NCI-H82 treated with DMSO at 0.1 percent for 48 hours (cell line): Measurements from ENCODE around the gene S100A11.

Experiments used
- DNase-seq: peaks from one replicate; lab custom pipeline; 2025; ENCODE audit not compliant: unreplicated experiment; lab: John Stamatoyannopoulos, UW

The S100A11 gene

GRCh38 chr1:152039886-152040285 is 3.1 kb upstream of the S100A11 start:
- DNase-seq: no peak

- no peak for DNase-seq
Observed at GRCh38 chr1:152039461-152039860, 2.7 kb upstream of the S100A11 start.

DNA sequence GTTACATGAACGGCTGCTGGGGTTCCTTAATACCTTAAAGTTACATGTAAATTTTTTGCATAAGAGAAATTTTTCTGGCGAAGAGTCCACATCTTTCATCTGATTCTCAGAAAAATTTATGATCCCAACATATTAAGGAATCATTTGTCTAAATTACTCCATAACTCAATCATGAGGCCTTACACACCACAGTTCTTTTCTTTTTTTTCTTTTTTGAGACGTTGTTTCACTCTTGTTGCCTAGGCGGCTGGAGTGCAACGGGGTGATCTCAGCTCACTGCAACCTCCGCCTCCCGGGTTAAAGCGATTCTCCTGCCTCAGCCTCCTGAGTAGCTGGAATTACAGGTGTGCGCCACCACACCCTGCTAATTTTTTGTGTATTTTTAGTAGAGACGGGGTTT is 2.1 kb upstream of the S100A11 start:
- DNase-seq: no peak

GRCh38 chr1:152035539-152036266 is 1.1 kb downstream of the S100A11 start:
- no peak for DNase-seq

DNA sequence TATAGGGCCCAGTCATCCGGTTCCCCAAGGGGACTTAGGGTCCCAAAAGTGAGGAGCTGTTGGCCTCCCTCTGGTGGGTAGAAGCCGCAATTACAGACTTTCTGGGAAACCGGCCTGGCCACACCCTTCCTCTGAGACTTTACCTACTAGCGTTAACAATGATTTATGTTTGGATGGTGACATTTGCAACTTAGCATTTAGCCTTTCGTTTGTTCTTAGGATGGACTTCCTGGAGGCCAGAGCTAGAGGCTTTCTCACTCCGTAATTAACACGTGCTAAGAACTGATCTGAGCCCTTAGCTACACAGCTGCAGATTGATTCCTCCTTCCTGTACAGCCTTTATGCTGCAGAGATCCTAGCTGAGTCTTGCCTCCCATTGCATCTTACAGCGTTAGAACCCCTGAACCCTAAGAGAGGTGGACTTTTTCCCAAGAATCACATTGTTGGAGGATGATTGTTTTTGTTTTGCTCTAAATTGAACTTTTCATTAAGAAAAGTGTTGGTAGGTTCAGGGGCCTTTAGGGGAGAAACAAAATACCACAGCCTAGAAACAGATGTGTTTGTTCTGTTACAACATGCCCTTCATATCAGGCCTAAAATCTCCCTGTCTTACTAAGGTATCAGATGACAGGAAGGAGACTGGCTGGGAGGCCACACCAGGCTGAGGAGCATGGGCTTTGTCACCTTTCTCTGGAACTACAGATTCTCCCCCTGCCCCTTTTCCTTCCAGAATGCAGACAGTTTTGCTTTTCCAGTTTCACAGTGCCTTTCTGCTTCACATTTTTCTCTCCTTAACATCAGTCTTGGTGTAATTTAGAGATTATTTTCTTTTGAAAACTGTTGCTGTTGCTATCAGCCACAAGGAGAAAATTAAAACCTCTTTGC is 1.9 kb downstream of the S100A11 start:
- DNase-seq: peak; percentile 22

DNA sequence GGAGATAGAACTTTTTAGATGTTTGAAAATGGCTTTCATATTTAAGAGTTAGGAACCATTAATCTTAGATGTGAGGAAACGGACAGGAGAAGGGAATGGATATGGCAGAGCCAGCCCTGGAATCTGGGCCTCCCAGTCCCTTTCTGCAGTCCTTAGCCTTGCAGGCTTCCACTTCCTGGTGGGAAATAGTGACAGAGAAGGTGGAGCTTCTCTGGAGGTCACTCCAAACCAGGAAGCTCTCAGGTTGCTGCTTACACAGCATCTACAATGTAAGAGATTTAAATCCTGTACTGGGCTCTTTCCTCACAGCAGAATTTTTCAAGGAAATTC is 2.5 kb downstream of the S100A11 start:
- DNase-seq: no peak

GRCh38 chr1:152029929-152030211 is 6.9 kb downstream of the S100A11 start:
- DNase-seq: no peak

- DNase-seq: no peak
Observed at GRCh38 chr1:152029144-152029928, 7.5 kb downstream of the S100A11 start.

DNA sequence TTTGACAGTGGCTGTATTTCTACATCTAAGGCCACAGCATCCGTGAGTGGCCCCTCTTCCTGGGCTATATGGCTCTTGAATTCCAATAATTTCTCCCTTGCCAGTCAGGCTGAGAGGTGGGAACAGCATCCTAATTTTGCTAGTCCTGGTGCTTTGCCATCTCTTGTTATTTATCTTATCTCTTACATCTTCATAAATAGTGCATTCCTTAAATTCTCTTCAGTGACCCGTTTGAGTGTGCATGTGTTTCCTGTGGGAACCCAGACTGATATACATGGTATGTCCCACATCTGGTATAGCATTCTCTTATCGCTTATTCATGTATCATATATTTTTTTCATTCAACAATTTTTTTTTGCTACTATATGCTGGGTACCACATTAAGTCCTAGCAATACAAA is 9.9 kb downstream of the S100A11 start:
- no peak for DNase-seq

- DNase-seq: no peak
Observed at GRCh38 chr1:152024223-152024622, 12.6 kb downstream of the S100A11 start.

DNA sequence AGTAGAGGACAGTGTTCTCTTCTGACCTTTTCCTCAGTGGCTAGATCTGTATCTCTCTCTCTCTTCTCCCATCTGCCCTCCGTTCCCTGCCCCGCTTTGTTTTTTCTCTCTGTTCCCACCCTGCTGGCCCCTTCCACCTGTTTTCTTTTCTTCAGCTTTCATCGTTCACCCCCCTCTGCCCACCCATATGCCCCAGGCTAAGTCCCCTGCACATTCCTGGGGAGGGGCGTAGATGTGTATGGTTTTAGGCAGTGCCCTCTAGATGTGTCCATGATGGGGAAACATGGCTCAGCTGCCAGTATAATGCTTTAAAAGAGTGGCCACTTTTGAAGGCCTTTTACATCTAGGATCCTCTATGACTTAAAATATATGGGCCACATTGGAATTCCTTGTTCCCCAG is 13.6 kb downstream of the S100A11 start:
- no peak for DNase-seq

GRCh38 chr1:152022474-152022873 is 14.3 kb downstream of the S100A11 start:
- no peak for DNase-seq

DNA sequence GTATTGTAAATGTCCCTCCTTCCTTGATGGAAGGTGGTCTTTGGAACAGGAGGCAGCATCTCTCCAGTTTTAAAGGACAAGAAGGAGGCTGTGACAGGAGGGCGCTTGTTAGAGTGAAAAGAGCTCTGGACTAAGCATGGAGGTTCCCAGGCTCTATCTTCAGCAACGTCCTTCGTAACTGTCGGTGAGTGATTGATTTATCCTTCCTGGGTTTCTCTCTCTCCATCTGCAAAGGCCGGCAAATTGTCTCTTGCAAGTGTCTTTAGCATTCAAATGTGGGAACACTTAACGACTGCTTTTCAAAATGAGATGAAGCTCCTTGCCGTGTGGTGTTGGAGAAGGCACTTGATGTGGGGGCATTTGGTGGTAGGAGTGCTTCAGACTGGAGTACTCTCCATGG is 15.2 kb downstream of the S100A11 start:
- DNase-seq: no peak

DNA sequence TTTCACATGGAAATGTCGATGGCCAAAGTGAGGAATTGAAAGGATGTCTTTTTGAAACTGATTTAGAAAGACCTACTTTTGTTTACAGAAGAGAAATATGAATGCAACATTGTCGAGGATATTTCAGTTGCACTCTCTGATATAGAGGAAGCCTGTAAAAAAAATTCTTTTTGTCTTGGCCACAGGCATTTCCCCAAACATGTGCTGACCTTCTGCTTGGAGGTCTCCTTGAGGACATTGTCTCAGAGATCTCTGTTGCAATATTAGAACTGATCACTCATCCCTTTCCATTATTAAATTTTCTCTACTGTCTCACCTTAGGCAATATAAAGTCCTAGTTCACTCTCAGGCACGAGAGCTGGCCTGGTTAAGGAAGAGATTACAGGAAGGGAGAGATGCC is 16.0 kb downstream of the S100A11 start:
- DNase-seq: no peak

DNA sequence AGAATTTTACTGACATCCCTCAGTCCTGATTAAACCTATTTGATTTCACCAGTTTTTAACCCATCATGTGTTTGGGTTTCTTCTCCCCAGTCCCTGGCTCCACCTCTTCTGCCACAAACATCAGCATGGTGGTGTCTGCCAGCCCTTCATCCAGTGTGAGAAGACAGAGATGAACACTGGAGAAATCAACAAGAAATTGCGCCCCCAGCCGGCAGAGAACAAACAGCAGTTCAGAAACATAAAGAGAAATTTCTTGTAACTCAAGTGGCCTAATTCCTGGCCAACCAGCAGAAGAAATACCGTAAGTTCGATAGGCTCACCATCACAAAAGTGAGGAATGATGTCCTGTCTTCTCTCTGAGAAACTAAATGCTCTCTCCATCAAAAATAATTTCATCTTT is 18.3 kb downstream of the S100A11 start:
- no peak for DNase-seq

DNA sequence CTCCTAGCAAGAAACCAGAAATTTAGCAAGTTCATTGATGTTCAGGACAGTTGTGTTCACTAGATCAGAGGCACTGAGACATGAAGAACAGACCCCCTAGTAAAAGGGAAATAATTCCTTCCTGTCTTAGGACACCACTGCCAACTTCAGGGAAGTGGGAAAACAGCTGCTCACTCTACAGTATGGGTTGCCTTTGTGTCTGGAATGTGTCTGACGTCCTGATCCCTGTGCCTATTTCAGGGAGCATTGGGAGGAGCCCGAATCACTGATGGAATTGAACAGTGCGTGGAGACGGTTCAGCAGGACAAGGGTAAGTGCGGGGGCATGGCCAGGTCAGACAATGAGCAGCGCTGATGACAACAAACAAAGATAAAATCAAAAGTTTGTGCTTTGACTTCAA is 21.0 kb downstream of the S100A11 start:
- DNase-seq: no peak

GRCh38 chr1:152014943-152015342 is 21.9 kb downstream of the S100A11 start:
- DNase-seq: no peak

- peak; percentile 32 for DNase-seq
Observed at GRCh38 chr1:152013664-152014237, 23.1 kb downstream of the S100A11 start.

- no peak for DNase-seq
Observed at GRCh38 chr1:152009691-152010090, 27.1 kb downstream of the S100A11 start.

DNA sequence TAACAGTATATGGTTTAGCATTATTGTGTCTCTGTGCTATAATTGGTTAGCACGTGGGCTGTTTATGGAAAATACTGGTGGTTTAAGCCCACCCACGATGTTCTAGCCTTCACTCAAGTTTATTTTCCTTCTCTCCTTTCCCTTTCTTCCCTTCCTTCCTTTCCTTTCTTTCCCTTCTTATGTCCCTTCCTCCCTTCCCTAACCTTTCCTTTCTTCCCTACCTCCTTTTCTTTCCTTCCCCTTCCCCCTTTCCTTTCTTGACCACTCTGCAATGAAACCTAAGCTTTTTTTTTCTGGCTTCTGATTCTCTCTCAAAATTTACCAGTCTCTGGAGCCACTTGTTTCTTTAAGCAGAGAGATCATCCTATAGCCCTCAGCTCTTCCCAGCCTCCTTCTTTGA is 29.8 kb downstream of the S100A11 start:
- DNase-seq: no peak

GRCh38 chr1:152005360-152005912 is 31.4 kb downstream of the S100A11 start:
- no peak for DNase-seq
